Lung (tissue), 12 donors: Measurements from ENCODE around the gene SAMD4A. TPM values are rescaled to one million over a fixed set of nuclear protein-coding genes. Genes with fewer than 3 reads are reported as not detected.

ENCODE experiments used
- ATAC-seq: fragments of 200-7000 bp; cut with Tn5 transposase; one replicate; pipeline ENCODE4 v1.9.1; 2020; ENCODE audit warnings: moderate number of reproducible peaks; ENCODE audit not compliant: insufficient read depth, low FRiP score
- DNase-seq, 3 donors: peaks; one replicate each; pipeline ENCODE4 v3.0.0-alpha.2; 2013 to 2017
- H3K27ac ChIP-seq, 2 donors: one replicate each; pipeline ENCODE4 v1.5.1; 2013; ENCODE audit warnings: mild to moderate bottlenecking in 2 of 2, moderate library complexity in 2 of 2, control low read depth in 1 of 2, inconsistent platforms in 1 of 2, low read depth in 1 of 2, low read length in 1 of 2
- H3K27me3 ChIP-seq, 3 donors: one replicate each; pipeline ENCODE4 v1.5.1; 2013; ENCODE audit warnings: low read length in 2 of 3; ENCODE audit not compliant: control insufficient read depth in 3 of 3, insufficient read depth in 3 of 3
- H3K36me3 ChIP-seq, 4 donors: one replicate each; pipeline ENCODE4 v1.5.1; 2013; ENCODE audit warnings: low read length in 4 of 4, mild to moderate bottlenecking in 1 of 4, moderate library complexity in 1 of 4; ENCODE audit not compliant: control insufficient read depth in 4 of 4, insufficient read depth in 4 of 4
- H3K4me1 ChIP-seq, 5 donors: one replicate each; pipeline ENCODE4 v1.5.1; 2013; ENCODE audit warnings: low read length in 5 of 5, mild to moderate bottlenecking in 2 of 5, moderate library complexity in 1 of 5; ENCODE audit not compliant: control insufficient read depth in 5 of 5, insufficient read depth in 5 of 5
- H3K4me3 ChIP-seq: one replicate; pipeline ENCODE4 v1.5.1; 2013; ENCODE audit warnings: mild to moderate bottlenecking, control low read depth, moderate library complexity
- H3K9ac ChIP-seq, 2 donors: one replicate each; pipeline ENCODE4 v1.5.1; 2013; ENCODE audit warnings: low read length in 2 of 2, control low read depth in 1 of 2; ENCODE audit not compliant: insufficient read depth in 1 of 2
- H3K9me3 ChIP-seq, 4 donors: one replicate each; pipeline ENCODE4 v1.5.1; 2013; ENCODE audit warnings: low read length in 3 of 4, mild to moderate bottlenecking in 1 of 4, moderate library complexity in 1 of 4; ENCODE audit not compliant: control insufficient read depth in 4 of 4, insufficient read depth in 3 of 4
- CTCF ChIP-seq: IDR thresholded peaks from 2 replicates; pipeline ENCODE4 v1.5.1; 2012; ENCODE audit warnings: mild to moderate bottlenecking; ENCODE audit errors: control extremely low read depth, extremely low read depth
- WGBS, 2 donors: extraction: QIAGEN DNeasy Blood & Tissue Kit; methylation state at CpG; one replicate each; pipeline ENCODE4 v1.1.7; 2013; 5-methylcytosine and 5-hydroxymethylcytosine counted together
- polyA plus RNA-seq, 2 donors: library from polyadenylated mRNA; stranded (reverse); fragments of 200-250 nt; gene quantifications; one replicate each; pipeline ENCODE4 v1.2.1, GENCODE V29; 2013
- total RNA-seq, 2 donors: library from RNA; depleted of rRNA in 1 of 2; stranded (reverse); fragments of >200 nt in 1 of 2; gene quantifications; one replicate each; pipeline ENCODE4 v1.2.1, GENCODE V29; 2014 to 2021
- donor health status: control.
- donor health status: control.
- donor health status: Bipolar disorder and iron deficiency.
- donor health status: healthy.
- donor health status: DM: yes; HTN: yes; CAD: no.

SAMD4A gene
- total and polyA plus RNA-seq, 4 donors = 5.8 to 26.6 (median 16.2) TPM

GRCh38 chr14:54689928-54690327 is 123.0 kb downstream of the SAMD4A start:
- Histone ChIP-seq H3K9ac (no peak overlapping the region), H3K36me3 (no peaks in the 10 kb centered on the region), H3K4me1 (peaks cover 0 to 25% (median 20%) of the 10 kb centered on the region in 5 donors), H3K27me3 (no peaks in the 10 kb centered on the region), H3K9me3 (no peaks in the 10 kb centered on the region), H3K4me3 (no peak overlapping the region), H3K27ac (peak overlapping the region in 1 of 2 donors; percentile 7)
- 91 to 98% methylated on average over 1 of the region's 1 CpG for WGBS, 2 donors
- DNase-seq (no peak), ATAC-seq (no peak)
- TF ChIP-seq CTCF = no peak

GRCh38 chr14:54690887-54691286 is 124.0 kb downstream of the SAMD4A start:
- Histone ChIP-seq H3K4me1 (peaks cover 0 to 19% (median 13%) of the 10 kb centered on the region in 5 donors), H3K36me3 (no peaks in the 10 kb centered on the region), H3K4me3 (no peak overlapping the region), H3K27ac (peak overlapping the region in 1 of 2 donors; percentile 14), H3K9ac (no peak overlapping the region), H3K27me3 (no peaks in the 10 kb centered on the region), H3K9me3 (no peaks in the 10 kb centered on the region)
- TF ChIP-seq CTCF = no peak
- no peak for DNase-seq
- ATAC-seq = no peak
- 77 to 97% methylated on average over 2 of the region's 2 CpGs for WGBS, 2 donors

GRCh38 chr14:54691525-54692283 is 124.8 kb downstream of the SAMD4A start:
- peak; percentile 80 for ATAC-seq
- peak overlapping the region in 1 of 2 donors; percentile 67 for H3K27ac ChIP-seq
- peak; percentile 70 for TF ChIP-seq CTCF

More at GRCh38 chr14:54691525-54692283, 124.8 kb downstream of the SAMD4A start:
- WGBS, 2 donors = 24 to 35% methylated on average over 5 of the region's 5 CpGs
- DNase-seq = peak; percentile 78 to 81 (median 80)
- H3K4me3 ChIP-seq = no peak overlapping the region
- no peaks in the 10 kb centered on the region for H3K36me3 ChIP-seq
- H3K4me1 ChIP-seq = peaks cover 0 to 15% (median 12%) of the 10 kb centered on the region in 5 donors
- no peaks in the 10 kb centered on the region for H3K9me3 ChIP-seq
- H3K27me3 ChIP-seq = no peaks in the 10 kb centered on the region
- H3K9ac ChIP-seq = no peak overlapping the region
